Measurements from ENCODE around the gene FTCD.
"Not testable (repeated sequence)": the region's sequence is repeated elsewhere in the genome, so short reads cannot be mapped to it uniquely, and the experiment has no call there.

Gene FTCD

GRCh38 chr21:46145159-46145839, 10.1 kb downstream of the FTCD start:
- H3K9me3 Mint-ChIP-seq, result no peaks in the 10 kb centered on the region
- H3K36me3 Mint-ChIP-seq (ENCODE audit: low read depth), result no peaks in the 10 kb centered on the region
- no peak overlapping the region for H3K27ac Mint-ChIP-seq
- H3K4me1 Mint-ChIP-seq (ENCODE audit: low read depth), result peaks cover 15% of the 10 kb centered on the region
- H3K27me3 Mint-ChIP-seq, result peaks cover 2% of the 10 kb centered on the region
- H3K4me3 Mint-ChIP-seq, result no peak overlapping the region

DNA sequence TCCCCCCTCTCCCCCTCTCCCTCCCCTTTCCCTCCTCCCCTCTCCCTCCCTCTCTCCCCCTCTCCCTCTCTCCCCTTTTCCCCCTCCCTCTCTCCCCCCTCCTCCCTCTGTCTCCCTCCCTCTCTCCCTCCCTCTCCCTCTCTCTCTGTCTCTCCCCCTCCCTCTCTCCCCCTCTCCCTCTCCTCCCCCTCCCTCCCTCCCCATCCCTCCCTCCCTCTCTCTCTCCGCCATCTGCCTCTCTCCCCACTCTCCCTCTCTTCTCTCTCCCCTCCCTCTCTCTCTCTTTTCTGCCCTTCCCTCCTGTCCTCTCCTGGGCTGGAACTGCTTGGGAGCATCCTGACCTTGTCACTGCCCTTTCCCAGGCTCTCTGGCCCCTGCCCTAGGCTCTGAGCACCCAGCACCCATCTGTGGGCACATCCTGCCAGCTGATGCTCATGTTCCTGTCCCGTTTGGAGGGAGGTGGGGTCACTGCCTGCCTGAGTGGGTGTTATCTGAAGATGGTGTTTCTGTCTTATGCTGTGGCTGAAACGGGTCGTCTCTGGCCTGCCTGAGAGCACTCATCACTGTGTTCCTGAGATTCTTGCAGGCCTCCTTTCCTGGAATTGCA, 10.8 kb downstream of the FTCD start:
- Mint-ChIP-seq H3K36me3 (ENCODE audit: low read depth) (no peaks in the 10 kb centered on the region), H3K27me3 (peaks cover 3% of the 10 kb centered on the region), H3K9me3 (no peaks in the 10 kb centered on the region), H3K27ac (peak overlapping the region; percentile 76), H3K4me3 (no peak overlapping the region), H3K4me1 (ENCODE audit: low read depth) (peaks cover 15% of the 10 kb centered on the region)

DNA sequence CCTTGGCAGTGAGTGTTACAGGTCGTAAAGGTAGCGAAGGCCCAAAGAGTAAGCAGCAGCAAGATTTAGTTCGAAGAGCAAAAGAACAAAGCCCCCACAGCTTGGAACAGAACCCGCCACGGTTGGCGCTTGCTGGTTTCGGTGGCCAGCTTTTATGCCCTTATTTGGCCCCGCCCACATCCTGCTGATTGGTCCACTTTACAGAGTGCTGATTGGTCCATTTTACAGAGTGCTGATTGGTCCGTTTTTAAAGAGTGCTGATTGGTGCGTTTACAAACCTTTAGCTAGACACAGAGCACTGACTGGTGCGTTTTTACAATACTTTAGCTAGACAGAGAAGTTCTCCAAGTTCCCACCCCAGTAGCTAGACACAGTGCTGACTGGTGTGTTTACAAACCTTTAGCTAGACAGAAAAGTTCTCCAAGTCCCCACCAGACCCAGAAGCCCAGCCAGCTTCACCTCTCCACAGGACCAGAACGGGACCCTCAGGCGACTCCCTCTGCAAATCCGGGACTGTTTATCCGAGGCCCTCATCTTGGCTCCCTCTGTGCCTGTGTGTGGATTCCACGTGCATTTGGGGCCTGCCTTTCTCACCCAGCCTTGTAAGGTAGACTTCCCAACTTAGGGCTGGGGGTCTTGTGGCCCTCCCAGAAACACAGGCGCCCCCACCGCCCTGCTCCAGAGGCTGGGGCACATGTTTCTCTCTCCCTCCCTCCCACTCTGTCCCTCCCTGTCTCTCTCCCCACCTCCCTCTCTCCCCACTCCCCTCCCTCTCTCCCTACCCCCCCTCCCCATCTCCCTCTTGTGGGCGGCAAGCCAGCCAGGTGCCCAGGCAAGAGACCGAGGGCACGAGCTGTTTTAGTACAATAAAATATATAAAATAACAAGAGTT, 12.6 kb downstream of the FTCD start:
- H3K9me3 Mint-ChIP-seq, result no peaks in the 10 kb centered on the region
- peak overlapping the region; percentile 5 for H3K27ac Mint-ChIP-seq
- H3K36me3 Mint-ChIP-seq (ENCODE audit: low read depth), result no peaks in the 10 kb centered on the region
- H3K4me3 Mint-ChIP-seq, result no peak overlapping the region
- peaks cover 3% of the 10 kb centered on the region for H3K27me3 Mint-ChIP-seq
- H3K4me1 Mint-ChIP-seq (ENCODE audit: low read depth), result peaks cover 15% of the 10 kb centered on the region

- Mint-ChIP-seq H3K4me1 (ENCODE audit: low read depth) (peaks cover 15% of the 10 kb centered on the region), H3K27me3 (peaks cover 3% of the 10 kb centered on the region), H3K27ac (peak overlapping the region; percentile 5), H3K36me3 (ENCODE audit: low read depth) (no peaks in the 10 kb centered on the region), H3K4me3 (no peak overlapping the region), H3K9me3 (no peaks in the 10 kb centered on the region)
These were observed 13.4 kb downstream of the FTCD start for GRCh38 chr21:46141767-46142581.

DNA sequence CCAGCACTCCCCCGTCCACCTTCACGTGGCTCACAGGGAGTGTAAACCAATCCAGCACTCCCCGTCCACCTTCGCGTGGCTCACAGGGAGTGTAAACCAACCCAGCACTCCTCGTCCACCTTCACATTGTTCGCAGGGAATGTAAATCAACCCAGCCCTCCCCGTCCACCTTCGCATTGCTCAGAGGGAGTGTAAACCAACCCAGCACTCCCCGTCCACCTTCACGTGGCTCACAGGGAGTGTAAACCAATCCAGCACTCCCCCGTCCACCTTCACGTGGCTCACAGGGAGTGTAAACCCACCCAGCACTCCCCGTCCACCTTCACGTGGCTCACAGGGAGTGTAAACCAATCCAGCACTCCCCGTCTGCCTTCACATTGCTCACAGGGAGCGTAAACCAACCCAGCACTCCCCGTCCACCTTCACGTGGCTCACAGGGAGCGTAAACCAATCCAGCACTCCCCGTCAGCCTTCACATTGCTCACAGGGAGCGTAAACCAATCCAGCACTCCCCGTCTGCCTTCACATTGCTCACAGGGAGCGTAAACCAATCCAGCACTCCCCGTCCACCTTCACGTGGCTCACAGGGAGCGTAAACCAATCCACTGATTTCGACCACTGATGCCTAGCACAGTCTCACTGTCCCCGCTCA, 14.9 kb downstream of the FTCD start:
- H3K9me3 Mint-ChIP-seq; H3K36me3 Mint-ChIP-seq (ENCODE audit: low read depth); H3K4me3 Mint-ChIP-seq; H3K27me3 Mint-ChIP-seq; H3K27ac Mint-ChIP-seq: not testable (repeated sequence)
- H3K4me1 Mint-ChIP-seq (ENCODE audit: low read depth), result peaks cover 15% of the 10 kb centered on the region

DNA sequence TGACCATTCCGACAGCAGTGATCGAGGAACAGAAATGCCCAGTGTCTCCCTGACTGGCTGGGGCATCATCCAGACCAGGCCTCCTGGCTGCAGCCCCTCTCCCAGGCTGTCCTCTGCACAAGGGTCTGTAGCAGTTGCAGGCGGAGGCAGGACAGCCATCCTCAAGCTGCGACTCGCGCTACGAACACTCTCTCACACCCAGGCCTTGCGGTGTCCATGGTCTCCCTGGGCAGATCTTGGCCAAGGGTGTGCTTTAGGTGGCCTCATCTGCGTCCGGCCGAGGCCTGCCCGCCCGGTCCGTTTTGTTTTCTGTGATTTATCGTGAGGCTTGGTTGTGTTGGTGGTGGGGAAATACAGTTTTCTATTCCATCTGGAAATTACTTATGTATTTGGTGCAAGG, 15.7 kb downstream of the FTCD start:
- Mint-ChIP-seq H3K4me1 (ENCODE audit: low read depth) (peaks cover 12% of the 10 kb centered on the region), H3K27ac (no peak overlapping the region), H3K36me3 (ENCODE audit: low read depth) (no peaks in the 10 kb centered on the region), H3K27me3 (peaks cover 6% of the 10 kb centered on the region), H3K4me3 (no peak overlapping the region), H3K9me3 (no peaks in the 10 kb centered on the region)

DNA sequence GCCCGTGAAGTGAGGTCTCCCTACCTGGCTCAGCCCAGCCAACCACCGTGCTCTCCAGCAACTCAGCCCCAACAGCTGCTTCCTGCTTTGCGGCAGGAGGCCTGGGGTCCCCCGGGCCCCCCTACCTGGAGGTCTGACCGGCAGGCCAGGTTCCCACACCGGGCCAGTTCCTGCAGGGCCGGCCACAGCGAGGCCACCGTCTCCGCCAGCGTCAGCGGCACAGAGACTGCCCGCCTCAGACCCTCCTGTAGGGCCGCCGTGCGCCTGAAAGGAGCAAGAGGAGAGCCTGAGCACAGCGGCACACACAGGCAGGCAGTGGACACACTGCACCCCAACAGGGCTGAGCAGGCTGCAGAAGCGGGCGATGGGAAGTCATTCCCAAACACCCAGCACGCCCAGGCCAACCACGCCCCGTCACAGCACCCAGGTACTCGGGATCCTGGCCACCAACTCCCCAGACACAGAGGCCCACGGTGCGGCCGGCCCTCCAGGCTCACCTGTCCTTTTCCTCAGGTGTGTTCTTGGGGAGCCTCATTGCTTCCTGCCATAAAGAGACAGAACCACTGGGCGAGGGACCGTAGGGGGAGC, 16.9 kb downstream of the FTCD start:
- H3K27ac Mint-ChIP-seq, result no peak overlapping the region
- no peak overlapping the region for H3K4me3 Mint-ChIP-seq

DNA sequence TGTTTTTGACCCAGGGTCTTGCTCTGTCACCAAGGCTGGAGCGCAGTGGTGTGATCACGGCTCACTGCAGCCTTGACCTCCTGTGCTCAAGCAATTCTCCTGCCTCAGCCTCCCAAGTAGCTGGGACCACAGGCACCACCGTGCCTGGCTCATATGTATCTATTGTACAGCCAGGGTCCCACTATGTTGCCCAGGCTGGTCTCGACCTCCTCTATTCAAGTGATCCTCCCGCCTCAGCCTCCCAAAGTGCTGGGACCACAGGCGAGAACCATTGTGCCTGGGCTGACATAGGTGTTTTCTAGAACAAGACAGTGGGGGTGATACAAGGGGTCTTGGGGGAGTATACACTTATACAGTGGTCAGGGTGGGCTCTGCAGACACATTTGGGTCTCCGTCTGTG, 17.5 kb downstream of the FTCD start:
- no peaks in the 10 kb centered on the region for H3K9me3 Mint-ChIP-seq
- no peak overlapping the region for H3K4me3 Mint-ChIP-seq
- peaks cover 3% of the 10 kb centered on the region for H3K4me1 Mint-ChIP-seq (ENCODE audit: low read depth)
- no peaks in the 10 kb centered on the region for H3K36me3 Mint-ChIP-seq (ENCODE audit: low read depth)
- H3K27me3 Mint-ChIP-seq, result peaks cover 6% of the 10 kb centered on the region
- no peak overlapping the region for H3K27ac Mint-ChIP-seq

More for the DNA sequence above, 16.9 kb downstream of the FTCD start:
- Mint-ChIP-seq H3K36me3 (ENCODE audit: low read depth) (no peaks in the 10 kb centered on the region), H3K27me3 (peaks cover 6% of the 10 kb centered on the region), H3K9me3 (no peaks in the 10 kb centered on the region), H3K4me1 (ENCODE audit: low read depth) (peaks cover 5% of the 10 kb centered on the region)

GRCh38 chr21:46136739-46137349, 18.5 kb downstream of the FTCD start:
- Mint-ChIP-seq H3K9me3 (no peaks in the 10 kb centered on the region), H3K36me3 (ENCODE audit: low read depth) (no peaks in the 10 kb centered on the region), H3K4me1 (ENCODE audit: low read depth) (no peaks in the 10 kb centered on the region), H3K4me3 (no peak overlapping the region), H3K27me3 (peaks cover 6% of the 10 kb centered on the region), H3K27ac (no peak overlapping the region)

GRCh38 chr21:46135782-46136395, 19.5 kb downstream of the FTCD start:
- no peaks in the 10 kb centered on the region for H3K4me1 Mint-ChIP-seq (ENCODE audit: low read depth)
- H3K36me3 Mint-ChIP-seq (ENCODE audit: low read depth), result no peaks in the 10 kb centered on the region
- no peak overlapping the region for H3K27ac Mint-ChIP-seq
- H3K27me3 Mint-ChIP-seq, result peaks cover 6% of the 10 kb centered on the region
- H3K4me3 Mint-ChIP-seq, result no peak overlapping the region
- H3K9me3 Mint-ChIP-seq, result no peaks in the 10 kb centered on the region

- H3K27ac Mint-ChIP-seq, result no peak overlapping the region
- H3K4me3 Mint-ChIP-seq, result no peak overlapping the region
- H3K9me3 Mint-ChIP-seq, result no peaks in the 10 kb centered on the region
- no peaks in the 10 kb centered on the region for H3K36me3 Mint-ChIP-seq (ENCODE audit: low read depth)
- H3K4me1 Mint-ChIP-seq (ENCODE audit: low read depth), result no peaks in the 10 kb centered on the region
- H3K27me3 Mint-ChIP-seq, result peaks cover 3% of the 10 kb centered on the region
These were observed 23.3 kb downstream of the FTCD start for GRCh38 chr21:46131838-46132651.

GRCh38 chr21:46131588-46131837, 23.9 kb downstream of the FTCD start:
- Mint-ChIP-seq H3K9me3 (no peaks in the 10 kb centered on the region), H3K27me3 (peaks cover 3% of the 10 kb centered on the region), H3K36me3 (ENCODE audit: low read depth) (no peaks in the 10 kb centered on the region), H3K27ac (no peak overlapping the region), H3K4me3 (no peak overlapping the region), H3K4me1 (ENCODE audit: low read depth) (no peaks in the 10 kb centered on the region)
